ENCODE results near the gene ZNF45. TPM values are rescaled to one million over a fixed set of nuclear protein-coding genes. Genes with fewer than 3 reads are reported as not detected.
A peak's percentile ranks its signal among the peaks of the same experiment; 100 is the strongest.

The ZNF45 gene
- total and polyA plus RNA-seq, 2 of the 13 experiments (the other 11 are each of a cell fraction or from before 2014, with no cell fraction given): 2.4 to 11.3 TPM

DNA sequence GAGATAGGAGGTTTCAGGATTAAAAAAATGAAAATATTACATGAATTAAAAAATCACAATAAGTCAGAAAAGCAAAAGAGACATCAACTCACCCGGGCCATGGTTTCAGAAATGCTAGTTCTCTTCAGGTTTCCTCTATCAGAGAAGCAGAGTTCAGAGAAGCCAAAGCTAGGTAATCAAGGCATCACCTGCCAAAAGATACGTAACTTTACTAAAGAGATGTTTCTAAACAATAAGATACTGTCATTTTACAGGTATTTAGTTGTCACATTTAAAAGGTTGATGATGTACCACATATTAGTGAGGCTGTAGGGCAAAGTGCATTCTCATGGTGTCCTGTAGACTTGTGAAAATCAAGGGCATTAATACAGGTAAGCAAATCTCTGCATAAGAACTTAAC lies 51.2 kb downstream of the ZNF45 start, which contains the start of gene ZNF404 (continued):
- TF ChIP-seq, protein P1, sequence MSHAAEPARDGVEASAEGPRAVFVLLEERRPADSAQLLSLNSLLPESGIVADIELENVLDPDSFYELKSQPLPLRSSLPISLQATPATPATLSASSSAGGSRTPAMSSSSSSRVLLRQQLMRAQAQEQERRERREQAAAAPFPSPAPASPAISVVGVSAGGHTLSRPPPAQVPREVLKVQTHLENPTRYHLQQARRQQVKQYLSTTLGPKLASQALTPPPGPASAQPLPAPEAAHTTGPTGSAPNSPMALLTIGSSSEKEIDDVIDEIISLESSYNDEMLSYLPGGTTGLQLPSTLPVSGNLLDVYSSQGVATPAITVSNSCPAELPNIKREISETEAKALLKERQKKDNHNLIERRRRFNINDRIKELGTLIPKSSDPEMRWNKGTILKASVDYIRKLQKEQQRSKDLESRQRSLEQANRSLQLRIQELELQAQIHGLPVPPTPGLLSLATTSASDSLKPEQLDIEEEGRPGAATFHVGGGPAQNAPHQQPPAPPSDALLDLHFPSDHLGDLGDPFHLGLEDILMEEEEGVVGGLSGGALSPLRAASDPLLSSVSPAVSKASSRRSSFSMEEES (CRISPR knock-in tag; IDR thresholded peaks at IDR 0.05): no peak
- TF ChIP-seq GABPB1 (CRISPR knock-in tag; IDR thresholded peaks at IDR 0.05) (no peak), CHCHD3 (CRISPR knock-in tag; IDR thresholded peaks at IDR 0.05) (no peak), SOX6 (IDR thresholded peaks at IDR 0.05) (no peak), SOX6 (CRISPR knock-in tag; IDR thresholded peaks at IDR 0.05) (no peak)

DNA sequence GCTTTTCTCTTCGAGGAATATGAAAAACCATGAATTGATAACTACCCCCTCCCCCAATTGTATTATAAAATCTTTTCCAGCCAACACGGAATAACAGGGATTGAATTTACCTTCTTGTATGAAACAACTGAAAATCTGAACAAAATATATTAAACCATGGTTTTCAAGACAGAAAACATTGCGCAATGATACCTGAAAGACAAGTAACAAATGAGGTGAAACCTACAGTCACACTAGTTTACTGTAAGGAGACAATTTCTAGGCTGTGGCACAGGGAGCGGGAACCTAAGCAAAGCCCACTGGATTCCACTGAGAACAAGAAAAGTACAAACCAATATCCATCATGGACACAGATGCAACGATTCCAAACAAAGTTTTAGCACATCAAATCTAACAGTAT lies 54.6 kb downstream of the ZNF45 start:
- Histone ChIP-seq H3K9ac (ENCODE audit: insufficient read depth, low read depth, low read length) (no peak overlapping the region), H4K20me1 (ENCODE audit: insufficient read depth, low read length) (no peaks in the 10 kb centered on the region), H3K4me3 (replicated peaks in 1 of 3; ENCODE audit: insufficient read depth in 1 of 3, low read depth in 2 of 3, low read length in 3 of 3) (no peak overlapping the region), H3K27ac (ENCODE audit: extremely low read length, insufficient read depth, low read length) (no peak overlapping the region), H2AFZ (ENCODE audit: low read length) (no peak overlapping the region), H3K4me1 (ENCODE audit: insufficient read depth, low read length) (no peaks in the 10 kb centered on the region), H3K27me3 (ENCODE audit: control insufficient read depth in 1 of 2, insufficient read depth in 2 of 2, low read length in 2 of 2) (no peaks in the 10 kb centered on the region), H3K4me2 (ENCODE audit: low read depth, low read length) (no peak overlapping the region), H3K9me3 (ENCODE audit: low read length) (peaks cover 78% of the 10 kb centered on the region), H3K36me3 (replicated peaks in 1 of 2; ENCODE audit: control insufficient read depth in 1 of 2, insufficient read depth in 2 of 2, low read length in 2 of 2) (no peaks in the 10 kb centered on the region), H3K79me2 (ENCODE audit: insufficient read depth, low read length) (no peaks in the 10 kb centered on the region)
- in situ Hi-C loops (cut with HindIII; ENCODE audit: extremely low pct_ligation_motif_present, low pct_unique_long_range_greater_than_20kb) (no loop called here), intact Hi-C loops (cut with micrococcal nuclease; ENCODE audit: unreplicated experiment) (no loop called here)
- no peak for FAIRE-seq
- no peak for DNase-seq (ENCODE audit: low spot score)
- no TSS peak for BruUV-seq (replicated peaks)
- CTCF ChIA-PET (ENCODE audit: low intra/inter-chr PET ratio, low total read pairs): no interaction called here
- ATAC-seq: no peak
- POLR2A ChIA-PET: no interaction called here
- no peak for TF ChIP-seq PHF21A (CRISPR knock-in tag; IDR thresholded peaks at IDR 0.05)
- peak; percentile 88 for TF ChIP-seq CEBPB (IDR thresholded peaks at IDR 0.05; ENCODE audit: borderline replicate concordance, low read depth, low read length)
- WGBS (ENCODE audit: low lambda C conversion rate): 41% methylated on average over 5 of the region's 5 CpGs
